Activated T-helper 9 cell treated with anti-CD3 and anti-CD28 coated beads, Interleukin-2, amount 50 U/mL, for 16 hours (primary cell): Measurements from ENCODE around the gene EFEMP1.

ENCODE experiments used
- DNase-seq: peaks from one replicate; pipeline ENCODE4 v3.0.0-alpha.2; 2020; ENCODE audit warnings: low read depth

The EFEMP1 gene

DNA sequence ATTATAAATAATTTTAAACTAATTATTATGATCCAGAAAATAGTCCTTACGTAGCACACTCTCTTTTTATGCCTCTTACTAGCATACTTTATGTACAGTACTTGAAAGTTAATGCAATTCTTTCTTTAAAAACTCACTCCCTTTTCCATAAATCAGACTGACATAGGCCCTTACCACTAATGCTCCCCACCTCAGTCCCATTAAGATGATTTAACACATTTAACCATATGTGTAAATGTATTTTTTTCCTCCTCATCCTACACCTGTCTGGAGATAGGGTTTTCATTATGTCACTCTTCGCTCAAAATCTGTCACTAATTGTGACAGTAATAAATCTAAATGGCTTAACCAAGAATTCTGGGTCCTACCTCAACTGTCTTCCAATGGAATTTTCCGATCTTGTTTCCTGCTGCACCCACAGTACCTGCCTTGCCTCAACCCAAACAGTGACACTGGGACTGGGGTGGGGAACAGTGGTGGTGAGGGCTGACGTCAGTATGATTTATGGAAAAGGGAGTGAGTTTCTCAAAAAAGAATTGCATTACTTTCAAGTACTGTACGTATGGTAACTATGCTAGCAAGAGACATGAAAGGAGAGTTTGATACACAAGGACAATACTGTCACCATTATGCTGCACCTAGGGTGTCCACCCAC, 25.1 kb downstream of the EFEMP1 start:
- no peak for DNase-seq

- no peak for DNase-seq
Observed at GRCh38 chr2:55896633-55897032, 26.9 kb downstream of the EFEMP1 start.

DNA sequence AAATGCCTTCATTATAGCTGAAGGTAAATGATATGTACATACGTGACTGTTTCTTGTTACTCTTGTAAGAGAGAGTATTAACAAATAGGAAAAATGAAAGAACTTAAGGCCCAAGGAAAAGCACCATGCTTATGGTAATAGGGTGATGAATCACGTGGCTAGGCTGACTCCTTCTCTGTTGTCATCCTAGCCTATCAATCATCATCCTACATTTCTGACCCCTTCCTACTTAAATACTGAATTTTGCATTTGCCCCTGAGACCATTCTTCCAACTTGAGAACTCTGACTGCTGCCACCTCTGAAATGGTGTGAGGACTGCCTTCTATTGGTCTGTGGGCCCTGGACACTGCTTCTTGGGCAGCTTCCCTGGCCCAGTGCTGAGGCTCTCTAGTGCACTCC, 28.9 kb downstream of the EFEMP1 start:
- DNase-seq: no peak

GRCh38 chr2:55891671-55892094, 31.9 kb downstream of the EFEMP1 start:
- DNase-seq: no peak

DNA sequence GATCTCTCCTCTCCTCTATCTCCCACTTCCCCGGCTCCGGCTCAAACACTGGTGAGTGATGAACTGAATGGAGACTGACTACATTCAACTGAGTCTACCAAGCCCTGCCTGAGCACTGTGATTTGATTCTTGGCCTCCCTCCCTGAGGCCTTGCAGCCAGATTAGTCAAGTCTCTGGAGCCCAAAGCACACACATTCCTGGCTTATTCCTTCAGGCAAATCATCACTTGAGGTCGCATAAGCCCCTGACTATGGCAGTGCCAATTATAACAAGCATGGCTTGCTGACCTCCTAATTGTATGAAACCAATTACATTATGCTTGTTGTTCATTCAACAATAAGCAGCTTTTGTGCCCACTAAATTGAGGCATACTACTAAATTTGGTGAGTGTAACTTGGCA, 34.6 kb downstream of the EFEMP1 start:
- no peak for DNase-seq

DNA sequence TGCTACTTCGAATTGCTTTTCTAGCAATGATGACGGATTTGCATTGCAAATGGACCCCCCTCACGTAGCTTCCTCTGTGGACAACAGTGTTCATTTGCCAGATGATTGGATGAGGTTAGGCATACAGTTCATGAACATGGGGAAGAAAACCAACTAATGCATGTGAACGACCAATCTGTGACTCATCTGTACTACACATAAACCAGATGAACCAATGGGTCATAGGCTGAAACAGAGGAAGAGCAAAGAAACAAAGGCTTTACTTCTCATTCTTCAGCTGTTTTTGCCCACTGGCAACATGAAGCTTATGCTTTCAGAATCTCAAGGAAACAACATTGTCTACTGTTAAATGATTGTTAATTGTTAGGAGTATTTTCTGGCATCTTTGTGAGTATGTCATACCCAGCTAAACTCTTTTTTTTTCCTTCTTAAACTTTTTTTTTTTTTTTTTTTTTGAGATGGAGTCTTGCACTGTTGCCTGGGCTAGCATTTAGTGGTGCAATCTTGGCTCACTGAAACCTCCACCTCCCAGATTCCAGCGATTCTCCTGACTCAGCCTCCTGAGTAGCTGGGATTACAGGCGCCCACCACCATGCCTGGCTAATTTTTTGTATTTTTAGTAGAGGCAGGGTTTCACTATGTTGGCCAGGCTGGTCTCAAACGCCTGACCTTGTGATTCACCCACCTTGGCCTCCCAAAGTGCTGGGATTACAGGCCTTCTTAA, 35.5 kb downstream of the EFEMP1 start:
- DNase-seq: no peak

DNA sequence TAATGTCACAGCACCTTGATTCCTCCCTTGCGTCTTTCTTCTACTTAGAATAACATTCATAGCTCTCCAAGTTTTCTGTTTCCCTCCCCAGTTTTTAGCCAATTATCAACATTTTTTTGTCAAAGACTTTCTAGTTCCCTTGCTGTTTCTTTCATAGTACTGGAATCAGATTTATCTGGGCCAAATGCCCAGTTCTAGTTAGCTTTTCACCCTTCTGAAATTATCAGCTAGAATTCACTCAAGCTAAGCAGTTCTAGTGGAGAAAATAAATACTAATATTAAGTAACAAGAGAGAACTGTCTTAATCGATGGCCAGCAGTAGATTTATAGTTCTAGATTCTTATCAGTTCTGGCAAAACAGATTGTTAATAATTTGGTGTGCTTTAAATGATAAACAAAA, 36.2 kb downstream of the EFEMP1 start:
- no peak for DNase-seq

- no peak for DNase-seq
Observed at GRCh38 chr2:55885944-55886281, 37.7 kb downstream of the EFEMP1 start.

GRCh38 chr2:55885127-55885943, 38.2 kb downstream of the EFEMP1 start:
- DNase-seq: no peak

- DNase-seq: no peak
Observed at GRCh38 chr2:55883829-55884228, 39.8 kb downstream of the EFEMP1 start.

DNA sequence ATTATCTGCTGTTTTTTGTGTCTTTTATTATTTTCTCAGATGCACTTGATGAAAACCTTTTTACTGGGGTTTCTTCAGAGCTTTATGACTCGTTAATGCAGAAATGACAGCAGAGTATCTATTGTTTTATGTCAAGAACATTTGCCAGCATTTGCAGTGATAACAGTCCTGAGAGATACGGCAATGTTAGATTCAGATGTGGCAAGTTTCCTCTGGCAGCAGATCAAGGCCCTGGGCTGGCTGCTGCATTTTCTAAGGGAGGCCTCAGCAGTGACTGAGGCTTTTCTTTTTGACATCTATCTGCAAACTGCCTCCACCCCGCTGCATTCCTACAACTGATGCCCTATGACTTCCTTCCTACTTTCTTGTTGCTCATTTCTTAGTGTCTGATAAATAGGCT, 40.2 kb downstream of the EFEMP1 start:
- no peak for DNase-seq

GRCh38 chr2:55882954-55883353, 40.6 kb downstream of the EFEMP1 start:
- no peak for DNase-seq

DNA sequence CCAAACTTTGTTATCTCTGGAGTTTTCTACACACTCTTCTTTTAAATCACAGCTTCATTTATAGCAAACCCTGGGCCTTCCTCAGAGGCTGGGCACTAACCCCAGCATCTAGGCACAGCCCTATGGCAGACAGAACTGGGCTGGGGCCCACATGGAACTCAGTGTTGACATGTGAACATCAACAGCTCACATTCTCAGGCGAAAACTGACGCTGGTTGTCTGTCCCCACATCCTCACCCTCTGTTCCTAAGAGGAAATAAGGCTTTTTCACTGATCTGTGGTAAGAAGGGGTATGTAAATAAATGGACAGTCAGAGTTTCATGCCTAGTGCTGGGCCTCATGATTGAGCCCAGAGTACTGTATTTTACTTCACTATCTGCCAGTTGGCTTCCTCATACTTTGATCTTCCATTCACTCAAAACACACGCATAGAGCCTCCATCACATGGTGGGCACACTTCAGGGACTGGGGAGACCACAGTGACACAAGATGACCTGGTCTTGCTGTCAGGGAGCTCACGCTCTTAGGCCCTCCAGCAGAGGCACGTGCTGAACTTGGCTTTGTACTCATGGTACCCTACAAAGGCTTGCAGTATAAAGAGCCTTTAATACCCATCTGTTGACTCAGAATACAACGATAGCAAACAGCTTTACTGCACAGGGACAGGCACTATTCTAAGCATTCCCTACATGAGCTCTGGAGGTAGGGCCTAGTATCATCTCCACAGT, 43.0 kb downstream of the EFEMP1 start:
- DNase-seq: no peak

DNA sequence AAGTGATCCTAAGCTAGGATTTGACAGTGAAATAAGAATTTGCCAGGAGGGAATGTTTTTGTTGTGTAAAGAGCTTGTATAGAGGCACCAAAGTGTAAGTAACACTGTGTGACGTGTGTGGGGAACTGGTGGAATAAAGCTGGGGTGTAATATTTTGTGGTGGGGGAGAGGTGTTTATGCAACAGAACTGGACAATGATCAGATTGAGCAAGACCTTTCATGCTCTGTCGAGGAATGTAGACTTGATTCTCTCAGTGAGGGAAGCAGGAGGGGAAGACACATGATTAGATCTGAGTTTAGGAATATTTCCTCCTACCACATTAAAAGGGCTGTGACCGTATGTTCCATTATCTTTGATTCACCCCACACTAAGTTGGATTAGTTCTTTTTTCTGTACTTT, 43.6 kb downstream of the EFEMP1 start:
- no peak for DNase-seq

DNA sequence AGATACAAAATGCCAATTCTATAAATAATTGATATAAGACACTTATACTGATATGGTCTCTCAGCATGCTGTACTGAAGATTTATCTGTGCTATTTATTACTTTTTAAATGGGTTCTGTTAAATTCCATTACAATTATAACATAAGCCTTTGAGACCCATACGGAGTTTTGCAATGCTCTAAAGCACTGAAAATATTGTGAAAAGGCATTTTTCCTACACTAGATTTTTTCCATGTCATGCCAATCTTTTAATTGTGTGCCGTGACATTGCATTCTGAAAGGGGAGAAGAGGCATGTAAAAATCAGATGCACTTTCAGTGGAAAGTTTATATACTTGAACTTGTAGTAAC, 46.5 kb downstream of the EFEMP1 start:
- no peak for DNase-seq

- no peak for DNase-seq
Observed at GRCh38 chr2:55876429-55877086, 47.0 kb downstream of the EFEMP1 start.

DNA sequence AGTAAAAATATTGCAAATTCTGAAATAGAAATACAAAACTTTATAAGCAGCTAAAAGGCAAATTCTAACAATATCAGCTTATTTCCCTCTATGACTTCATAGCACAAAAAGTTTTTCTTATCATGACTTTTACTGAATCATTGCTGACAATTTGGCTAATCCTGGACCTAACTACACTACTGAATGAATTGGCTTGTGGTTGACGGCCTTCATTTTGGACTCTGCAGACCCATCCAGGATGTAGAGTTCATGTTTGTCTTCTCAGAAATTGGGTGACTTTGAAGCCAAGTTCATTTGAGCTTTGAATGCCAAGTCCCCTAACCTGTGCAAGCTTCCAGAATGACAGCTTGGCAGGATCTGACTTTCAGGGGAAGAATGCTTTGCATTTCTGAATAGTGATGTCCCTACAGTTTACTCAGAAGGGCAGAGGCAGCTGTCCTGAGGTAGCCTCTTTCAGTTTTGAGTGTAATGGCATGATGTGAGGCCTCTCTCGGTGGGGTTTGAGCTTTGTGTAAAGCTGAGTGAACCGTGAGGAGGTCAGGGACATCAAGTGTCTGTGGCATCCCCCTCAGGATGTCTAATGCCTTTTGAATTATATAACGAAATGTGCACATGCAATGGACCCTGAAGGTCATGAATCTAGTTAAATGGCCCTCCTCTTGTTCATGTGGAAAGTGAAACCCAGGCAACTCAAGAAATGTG, 48.0 kb downstream of the EFEMP1 start:
- DNase-seq: no peak

GRCh38 chr2:55874338-55874737, 49.2 kb downstream of the EFEMP1 start:
- no peak for DNase-seq

DNA sequence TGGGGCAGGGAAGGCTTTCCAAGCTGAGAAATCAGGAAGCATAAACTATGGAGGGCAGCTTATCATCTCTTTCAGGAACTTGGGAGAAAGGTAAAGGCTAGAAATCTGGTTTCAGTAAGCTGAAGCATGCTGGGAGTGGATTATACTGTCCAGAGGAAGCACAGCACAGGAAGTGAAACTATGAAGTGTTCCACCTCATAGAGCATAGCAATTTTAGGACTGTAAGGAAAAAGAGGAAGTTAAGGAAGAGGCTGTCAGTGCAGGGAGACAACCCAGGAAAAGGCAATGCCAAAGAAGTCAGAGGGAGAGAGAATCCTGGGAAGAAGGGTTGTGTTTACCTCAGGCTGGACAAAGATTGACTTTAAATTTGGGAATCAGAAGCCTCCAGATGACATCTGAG, 51.9 kb downstream of the EFEMP1 start:
- no peak for DNase-seq

DNA sequence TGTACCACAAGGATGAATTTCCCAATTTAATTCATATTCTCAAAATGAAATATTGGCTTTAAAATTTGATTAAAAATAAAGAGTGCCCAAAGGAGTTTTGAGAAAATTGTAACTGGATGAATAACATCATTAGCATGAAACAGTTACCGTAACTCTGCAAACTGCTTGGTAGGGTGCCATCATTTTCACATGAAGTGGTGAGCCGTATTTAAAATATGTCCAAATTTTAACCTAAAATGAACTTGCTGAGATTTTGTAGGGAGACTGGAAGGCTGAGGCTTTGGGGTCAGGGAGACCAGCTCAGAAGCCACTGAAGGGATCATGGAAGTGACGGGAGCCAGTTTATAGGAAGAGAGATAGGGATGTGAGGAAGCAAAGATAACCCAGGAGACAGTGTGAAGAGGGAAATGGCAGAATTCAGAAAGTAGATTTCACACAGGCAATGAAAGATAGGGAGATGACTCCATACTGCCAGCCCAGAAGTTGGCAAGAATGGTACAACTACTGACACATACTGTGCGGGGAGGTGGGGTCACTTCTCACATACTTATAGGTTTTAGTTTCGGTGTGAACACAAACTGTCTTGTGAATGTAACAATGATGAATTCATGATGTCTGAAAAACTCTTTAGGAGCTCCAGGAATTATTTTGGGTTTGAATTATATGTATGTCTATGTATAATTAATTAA, 53.8 kb downstream of the EFEMP1 start:
- no peak for DNase-seq
